ENCODE results near the gene CD59.
"Not testable (repeated sequence)": the region's sequence is repeated elsewhere in the genome, so short reads cannot be mapped to it uniquely, and the experiment has no call there.

Gene CD59

DNA sequence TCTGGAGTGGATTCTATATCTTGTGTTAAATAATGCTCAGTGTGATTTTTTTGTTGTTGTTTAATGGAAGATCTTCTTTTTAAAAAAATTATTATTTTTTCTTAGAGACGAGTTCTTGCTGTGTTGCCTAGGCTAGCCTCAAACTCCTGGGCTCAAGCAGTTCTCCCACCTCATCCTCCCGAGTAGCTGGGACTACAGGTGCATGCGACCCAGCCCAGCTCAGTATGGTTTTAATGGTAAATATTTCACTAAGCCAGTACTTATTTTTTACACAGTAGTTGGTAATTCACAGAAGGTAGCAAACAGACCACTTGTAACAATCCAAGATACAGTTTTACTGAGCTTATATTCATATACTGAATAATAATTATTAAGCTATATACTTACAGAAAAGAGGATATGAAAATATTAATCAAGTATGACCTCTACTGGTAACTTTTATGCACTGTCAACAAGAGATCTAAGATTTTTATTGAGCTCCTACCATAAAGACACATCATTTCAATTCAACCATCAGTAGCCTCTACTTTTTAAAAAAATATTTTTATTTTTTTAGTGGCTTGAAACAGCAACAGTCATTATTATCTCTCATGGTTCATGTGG is 6.1 kb upstream of the CD59 start:
- no peaks in the 10 kb centered on the region for H3K36me3 ChIP-seq (ENCODE audit: control insufficient read depth, insufficient read depth, low read length)
- no peak overlapping the region for H3K9ac ChIP-seq (ENCODE audit: low read length)
- H3K9me3 ChIP-seq (ENCODE audit: control insufficient read depth, insufficient read depth, low read depth, low read length): no peaks in the 10 kb centered on the region
- no peak overlapping the region for H3K27ac ChIP-seq (ENCODE audit: low read depth, low read length)
- H3K4me3 ChIP-seq (ENCODE audit: low read depth, low read length): no peak overlapping the region
- H3K27me3 ChIP-seq (ENCODE audit: control insufficient read depth, insufficient read depth, low read length): no peaks in the 10 kb centered on the region
- H3K4me1 ChIP-seq (ENCODE audit: control insufficient read depth, insufficient read depth, low read length): no peaks in the 10 kb centered on the region

DNA sequence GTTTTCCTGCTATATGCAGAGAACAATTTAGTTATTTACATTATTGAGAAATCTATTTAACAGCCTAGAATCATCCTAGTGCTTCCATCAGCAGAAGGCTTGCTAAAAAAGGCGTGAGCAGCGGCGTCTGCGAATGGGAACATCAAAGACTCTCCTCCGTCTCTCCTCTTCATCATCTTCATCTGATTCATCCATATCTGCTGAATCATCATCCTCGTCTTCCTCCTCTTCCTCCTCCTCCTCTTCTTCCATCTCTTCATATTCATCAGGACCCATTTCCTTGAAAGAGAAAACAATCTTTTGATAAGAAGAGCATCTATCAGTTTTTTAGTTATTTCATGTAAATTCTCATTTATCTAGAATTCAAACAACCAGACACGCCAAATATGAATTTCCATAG is 5.6 kb upstream of the CD59 start:
- no peak overlapping the region for H3K27ac ChIP-seq (ENCODE audit: low read depth, low read length)
- no peak overlapping the region for H3K4me3 ChIP-seq (ENCODE audit: low read depth, low read length)
- no peaks in the 10 kb centered on the region for H3K27me3 ChIP-seq (ENCODE audit: control insufficient read depth, insufficient read depth, low read length)
- H3K4me1 ChIP-seq (ENCODE audit: control insufficient read depth, insufficient read depth, low read length): peaks cover 5% of the 10 kb centered on the region
- no peaks in the 10 kb centered on the region for H3K9me3 ChIP-seq (ENCODE audit: control insufficient read depth, insufficient read depth, low read depth, low read length)
- H3K36me3 ChIP-seq (ENCODE audit: control insufficient read depth, insufficient read depth, low read length): no peaks in the 10 kb centered on the region
- H3K9ac ChIP-seq (ENCODE audit: low read length): no peak overlapping the region

DNA sequence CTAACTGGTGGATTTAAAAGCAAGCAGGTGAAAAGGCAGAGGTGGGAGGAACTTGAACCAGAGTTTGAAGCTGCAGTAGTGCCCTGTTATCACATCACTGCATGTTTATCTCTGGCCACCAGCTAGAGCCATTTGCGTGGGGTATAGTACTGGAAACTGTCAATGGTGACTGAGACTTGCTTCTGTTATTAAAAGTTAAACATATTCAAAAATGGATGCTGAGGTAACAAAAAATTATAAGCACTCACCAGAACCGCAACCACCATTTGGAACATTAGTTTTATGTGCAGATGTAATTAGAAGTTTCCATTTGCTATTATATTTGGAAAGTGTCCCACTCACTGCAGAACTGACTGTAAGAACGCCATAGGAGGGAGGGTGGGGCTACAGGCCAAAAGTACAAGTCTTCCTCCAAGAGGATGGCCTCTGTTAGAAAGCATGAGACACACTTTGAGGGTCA is 1.2 kb upstream of the CD59 start:
- Histone ChIP-seq H3K4me1 (ENCODE audit: control insufficient read depth, insufficient read depth, low read length) (peaks cover 17% of the 10 kb centered on the region), H3K27ac (ENCODE audit: low read depth, low read length) (no peak overlapping the region), H3K36me3 (ENCODE audit: control insufficient read depth, insufficient read depth, low read length) (peaks cover 3% of the 10 kb centered on the region; the same call in 1 of the 2 replicates), H3K4me3 (ENCODE audit: low read depth, low read length) (peak overlapping the region; percentile 89; the same call in 1 of the 2 replicates), H3K27me3 (ENCODE audit: control insufficient read depth, insufficient read depth, low read length) (peaks cover 15% of the 10 kb centered on the region), H3K9ac (ENCODE audit: low read length) (no peak overlapping the region), H3K9me3 (ENCODE audit: control insufficient read depth, insufficient read depth, low read depth, low read length) (no peaks in the 10 kb centered on the region)

- H3K27me3 ChIP-seq (ENCODE audit: control insufficient read depth, insufficient read depth, low read length): peaks cover 15% of the 10 kb centered on the region
These were observed 714 bp downstream of the CD59 start for GRCh38 chr11:33735271-33736147.

GRCh38 chr11:33734441-33735270 is 1.6 kb downstream of the CD59 start:
- peaks cover 15% of the 10 kb centered on the region for H3K27me3 ChIP-seq (ENCODE audit: control insufficient read depth, insufficient read depth, low read length)
- H3K36me3 ChIP-seq (ENCODE audit: control insufficient read depth, insufficient read depth, low read length): peaks cover 3% of the 10 kb centered on the region; the same call in 1 of the 2 replicates
- peak overlapping the region; percentile 68 for H3K9ac ChIP-seq (ENCODE audit: low read length)
- H3K9me3 ChIP-seq (ENCODE audit: control insufficient read depth, insufficient read depth, low read depth, low read length): no peaks in the 10 kb centered on the region
- peaks cover 17% of the 10 kb centered on the region for H3K4me1 ChIP-seq (ENCODE audit: control insufficient read depth, insufficient read depth, low read length)
- no peak overlapping the region for H3K27ac ChIP-seq (ENCODE audit: low read depth, low read length)
- peak overlapping the region; percentile 89 for H3K4me3 ChIP-seq (ENCODE audit: low read depth, low read length)

More at GRCh38 chr11:33735271-33736147, 714 bp downstream of the CD59 start:
- peaks cover 17% of the 10 kb centered on the region for H3K4me1 ChIP-seq (ENCODE audit: control insufficient read depth, insufficient read depth, low read length)
- no peaks in the 10 kb centered on the region for H3K9me3 ChIP-seq (ENCODE audit: control insufficient read depth, insufficient read depth, low read depth, low read length)
- peak overlapping the region; percentile 89 for H3K4me3 ChIP-seq (ENCODE audit: low read depth, low read length)
- H3K36me3 ChIP-seq (ENCODE audit: control insufficient read depth, insufficient read depth, low read length): peaks cover 3% of the 10 kb centered on the region; the same call in 1 of the 2 replicates
- H3K9ac ChIP-seq (ENCODE audit: low read length): peak overlapping the region; percentile 68
- H3K27ac ChIP-seq (ENCODE audit: low read depth, low read length): peak overlapping the region; percentile 51; the same call in 1 of the 2 replicates

GRCh38 chr11:33733980-33734379 is 2.2 kb downstream of the CD59 start:
- Histone ChIP-seq H3K4me1 (ENCODE audit: control insufficient read depth, insufficient read depth, low read length) (peaks cover 17% of the 10 kb centered on the region), H3K27me3 (ENCODE audit: control insufficient read depth, insufficient read depth, low read length) (peaks cover 15% of the 10 kb centered on the region), H3K4me3 (ENCODE audit: low read depth, low read length) (no peak overlapping the region), H3K9ac (ENCODE audit: low read length) (no peak overlapping the region), H3K27ac (ENCODE audit: low read depth, low read length) (no peak overlapping the region), H3K36me3 (ENCODE audit: control insufficient read depth, insufficient read depth, low read length) (peaks cover 3% of the 10 kb centered on the region; the same call in 1 of the 2 replicates), H3K9me3 (ENCODE audit: control insufficient read depth, insufficient read depth, low read depth, low read length) (no peaks in the 10 kb centered on the region)

GRCh38 chr11:33731723-33732531 is 4.3 kb downstream of the CD59 start:
- no peak overlapping the region for H3K9ac ChIP-seq (ENCODE audit: low read length)
- no peak overlapping the region for H3K4me3 ChIP-seq (ENCODE audit: low read depth, low read length)
- no peak overlapping the region for H3K27ac ChIP-seq (ENCODE audit: low read depth, low read length)

GRCh38 chr11:33730716-33731115 is 5.5 kb downstream of the CD59 start:
- Histone ChIP-seq H3K9me3 (ENCODE audit: control insufficient read depth, insufficient read depth, low read depth, low read length) (no peaks in the 10 kb centered on the region), H3K9ac (ENCODE audit: low read length) (no peak overlapping the region), H3K27ac (ENCODE audit: low read depth, low read length) (no peak overlapping the region), H3K36me3 (ENCODE audit: control insufficient read depth, insufficient read depth, low read length) (peaks cover 3% of the 10 kb centered on the region; the same call in 1 of the 2 replicates), H3K4me1 (ENCODE audit: control insufficient read depth, insufficient read depth, low read length) (peaks cover 9% of the 10 kb centered on the region), H3K4me3 (ENCODE audit: low read depth, low read length) (no peak overlapping the region), H3K27me3 (ENCODE audit: control insufficient read depth, insufficient read depth, low read length) (peaks cover 14% of the 10 kb centered on the region)

More at GRCh38 chr11:33731723-33732531, 4.3 kb downstream of the CD59 start:
- peaks cover 13% of the 10 kb centered on the region for H3K4me1 ChIP-seq (ENCODE audit: control insufficient read depth, insufficient read depth, low read length)
- H3K9me3 ChIP-seq (ENCODE audit: control insufficient read depth, insufficient read depth, low read depth, low read length): no peaks in the 10 kb centered on the region
- H3K36me3 ChIP-seq (ENCODE audit: control insufficient read depth, insufficient read depth, low read length): peaks cover 3% of the 10 kb centered on the region; the same call in 1 of the 2 replicates
- peaks cover 15% of the 10 kb centered on the region for H3K27me3 ChIP-seq (ENCODE audit: control insufficient read depth, insufficient read depth, low read length)

DNA sequence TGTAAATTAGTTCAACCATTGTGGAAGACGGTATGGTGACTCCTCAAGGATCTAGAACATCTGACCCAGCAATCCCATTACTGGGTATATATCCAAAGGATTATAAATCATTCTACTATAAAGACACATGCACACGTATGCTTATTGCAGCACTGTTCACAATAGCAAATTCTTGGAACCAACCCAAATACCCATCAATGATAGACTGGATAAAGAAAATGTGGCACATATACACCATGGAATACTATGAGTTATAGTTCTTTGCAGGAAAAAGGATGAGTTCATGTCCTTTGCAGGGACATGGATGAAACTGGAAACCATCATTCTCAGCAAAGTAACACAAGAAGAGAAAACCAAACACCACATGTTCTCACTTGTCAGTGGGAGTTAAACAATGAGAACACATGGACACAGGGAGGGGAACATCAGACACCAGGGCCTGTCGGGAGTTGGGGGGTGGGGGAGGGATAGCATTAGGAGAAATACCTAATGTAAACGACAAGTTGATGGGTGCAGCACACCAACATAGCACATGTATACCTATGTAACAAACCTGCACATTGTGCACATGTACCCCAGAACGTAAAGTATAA is 7.1 kb downstream of the CD59 start:
- not testable (repeated sequence) for H3K9me3 ChIP-seq (ENCODE audit: control insufficient read depth, insufficient read depth, low read depth, low read length); H3K4me1 ChIP-seq (ENCODE audit: control insufficient read depth, insufficient read depth, low read length); H3K36me3 ChIP-seq (ENCODE audit: control insufficient read depth, insufficient read depth, low read length); H3K4me3 ChIP-seq (ENCODE audit: low read depth, low read length); H3K9ac ChIP-seq (ENCODE audit: low read length); H3K27ac ChIP-seq (ENCODE audit: low read depth, low read length); H3K27me3 ChIP-seq (ENCODE audit: control insufficient read depth, insufficient read depth, low read length)

DNA sequence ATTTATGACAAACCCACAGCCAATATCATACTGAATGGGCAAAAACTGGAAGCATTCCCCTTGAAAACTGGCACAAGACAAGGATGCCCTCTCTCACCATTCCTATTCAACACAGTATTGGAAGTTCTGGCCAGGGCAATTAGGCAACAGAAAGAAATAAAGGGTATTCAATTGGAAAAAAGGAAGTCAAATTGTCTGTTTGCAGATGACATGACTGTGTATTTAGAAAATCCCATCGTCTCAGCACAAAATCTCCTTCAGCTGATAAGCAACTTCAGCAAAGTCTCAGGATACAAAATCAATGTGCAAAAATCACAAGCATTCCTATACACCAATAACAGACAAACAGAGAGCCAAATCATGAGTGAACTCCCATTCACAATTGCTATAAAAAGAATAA is 8.7 kb downstream of the CD59 start:
- H3K4me1 ChIP-seq (ENCODE audit: control insufficient read depth, insufficient read depth, low read length): peaks cover 23% of the 10 kb centered on the region; the same call in 1 of the 2 replicates
- not testable (repeated sequence) for H3K36me3 ChIP-seq (ENCODE audit: control insufficient read depth, insufficient read depth, low read length); H3K27me3 ChIP-seq (ENCODE audit: control insufficient read depth, insufficient read depth, low read length); H3K27ac ChIP-seq (ENCODE audit: low read depth, low read length); H3K9ac ChIP-seq (ENCODE audit: low read length); H3K9me3 ChIP-seq (ENCODE audit: control insufficient read depth, insufficient read depth, low read depth, low read length); H3K4me3 ChIP-seq (ENCODE audit: low read depth, low read length)
